CD14-positive monocyte (primary cell): ENCODE results near the gene SEC61G. TPM values are rescaled to one million over a fixed set of nuclear protein-coding genes. Genes with fewer than 3 reads are reported as not detected.

Source experiments
- DNase-seq, 3 donors: peaks; one replicate each; pipeline ENCODE4 v3.0.0-alpha.2; 2011 to 2022
- H2AFZ ChIP-seq: 2 replicates; pipeline ENCODE4 v1.6.0; 2012; ENCODE audit warnings: mild to moderate bottlenecking, low read depth, low read length, inconsistent platforms; ENCODE audit not compliant: insufficient read depth, poor library complexity, severe bottlenecking
- H3K27ac ChIP-seq, 2 donors: 1 replicate in 1 of 2; 2 replicates in 1 of 2; pipeline ENCODE4 v1.5.1; 2012 to 2013; ENCODE audit warnings: low read length in 2 of 2, control low read depth in 1 of 2, inconsistent platforms in 1 of 2, low read depth in 1 of 2, mild to moderate bottlenecking in 1 of 2
- H3K27me3 ChIP-seq, 2 donors: one replicate each; pipeline versions ENCODE4 v1.6.0 to v1.6.1; 2011 to 2013; ENCODE audit warnings: low read length in 2 of 2; ENCODE audit not compliant: control insufficient read depth in 2 of 2, insufficient read depth in 2 of 2
- H3K36me3 ChIP-seq, 2 donors: replicated peaks in 1 of 2; 1 replicate in 1 of 2; 2 replicates in 1 of 2; pipeline versions ENCODE4 v1.5.1 to v1.6.1; 2012 to 2013; ENCODE audit warnings: low read length in 2 of 2, control low read depth in 1 of 2, inconsistent platforms in 1 of 2, mild to moderate bottlenecking in 1 of 2; ENCODE audit not compliant: insufficient read depth in 2 of 2, control insufficient read depth in 1 of 2
- H3K4me1 ChIP-seq, 2 donors: 1 replicate in 1 of 2; 2 replicates in 1 of 2; pipeline versions ENCODE4 v1.5.1 to v1.6.1; 2012 to 2013; ENCODE audit warnings: low read length in 2 of 2, control low read depth in 1 of 2, inconsistent platforms in 1 of 2, mild to moderate bottlenecking in 1 of 2, moderate library complexity in 1 of 2; ENCODE audit not compliant: insufficient read depth in 2 of 2, control insufficient read depth in 1 of 2
- H3K4me2 ChIP-seq: replicated peaks from 2 replicates; pipeline ENCODE3; 2012; ENCODE audit warnings: low read length, moderate library complexity, mild to moderate bottlenecking; ENCODE audit not compliant: poor library complexity, severe bottlenecking; ENCODE audit errors: extremely low read depth
- H3K4me3 ChIP-seq, 3 experiments: fragments of 200-600 bp in 1 of 3; sonication (generic) in 1 of 3; replicated peaks in 1 of 3; 1 replicate in 2 of 3; 2 replicates in 1 of 3; pipeline ENCODE4 v1.5.1; 2011 to 2013; ENCODE audit warnings: low read length in 3 of 3, mild to moderate bottlenecking in 3 of 3, control low read depth in 2 of 3, low read depth in 2 of 3, inconsistent platforms in 1 of 3, moderate library complexity in 1 of 3
- H3K79me2 ChIP-seq: 2 replicates; pipeline ENCODE4 v1.6.0; 2012; ENCODE audit warnings: mild to moderate bottlenecking, control low read depth, inconsistent platforms, low read length, moderate library complexity; ENCODE audit not compliant: insufficient read depth
- H3K9ac ChIP-seq: 2 replicates; pipeline ENCODE4 v1.6.0; 2017; ENCODE audit warnings: low read length, mild to moderate bottlenecking; ENCODE audit not compliant: insufficient read depth, poor library complexity, severe bottlenecking
- H3K9me3 ChIP-seq, 2 donors: replicated peaks in 1 of 2; 1 replicate in 1 of 2; 2 replicates in 1 of 2; pipeline versions ENCODE4 v1.5.1 to v1.6.1; 2012 to 2013; ENCODE audit warnings: low read length in 2 of 2, control low read depth in 1 of 2; ENCODE audit not compliant: control insufficient read depth in 1 of 2, insufficient read depth in 1 of 2
- H4K20me1 ChIP-seq: 2 replicates; pipeline ENCODE4 v1.6.0; 2012; ENCODE audit warnings: mild to moderate bottlenecking, low read length, control low read depth, moderate library complexity; ENCODE audit not compliant: insufficient read depth
- H3K27ac Mint-ChIP-seq, 7 donors: one replicate each; pipeline ENCODE4 v1.8.0; 2020; ENCODE audit warnings: mild to moderate bottlenecking in 7 of 7, mixed read lengths in 7 of 7, moderate library complexity in 6 of 7, inconsistent platforms in 2 of 7
- H3K27me3 Mint-ChIP-seq, 3 donors: one replicate each; pipeline ENCODE4 v1.8.0; 2021 to 2022; ENCODE audit warnings: low read depth in 3 of 3, mild to moderate bottlenecking in 3 of 3, mixed read lengths in 3 of 3, moderate library complexity in 3 of 3, inconsistent platforms in 1 of 3
- H3K36me3 Mint-ChIP-seq, 2 donors: one replicate each; pipeline ENCODE4 v1.8.0; 2020; ENCODE audit warnings: mixed read lengths in 2 of 2, inconsistent platforms in 1 of 2, mild to moderate bottlenecking in 1 of 2
- H3K4me1 Mint-ChIP-seq: one replicate; pipeline ENCODE4 v1.8.0; 2020; ENCODE audit warnings: mild to moderate bottlenecking, mixed read lengths
- H3K4me3 Mint-ChIP-seq, 2 donors: one replicate each; pipeline ENCODE4 v1.8.0; 2020; ENCODE audit warnings: mild to moderate bottlenecking in 2 of 2, mixed read lengths in 2 of 2, moderate library complexity in 1 of 2
- H3K9me3 Mint-ChIP-seq, 7 donors: one replicate each; pipeline ENCODE4 v1.8.0; 2020 to 2022; ENCODE audit warnings: mixed read lengths in 7 of 7, mild to moderate bottlenecking in 6 of 7, moderate library complexity in 6 of 7, inconsistent platforms in 2 of 7
- WGBS: methylation state at CpG from one replicate; pipeline ENCODE4 v1.1.5; 2013; ENCODE audit warnings: missing lambda C conversion rate; ENCODE audit not compliant: insufficient coverage; 5-methylcytosine and 5-hydroxymethylcytosine counted together
- intact Hi-C, 2 donors: fragments of 100-400 bp; cut with micrococcal nuclease; formaldehyde crosslinking; loops; one replicate each; pipeline versions ENCODE4 v1.15.0 to v1.15.1; 2023
- polyA plus RNA-seq, 3 donors: library from polyadenylated mRNA; depleted of rRNA in 1 of 3; unstranded in 2 of 3; stranded (reverse) in 1 of 3; fragments of 300-500 nt in 2 of 3; fragments of >200 nt in 1 of 3; fragmentation: Illumina TruSeq in 2 of 3; gene quantifications; 1 replicate in 2 of 3; 2 replicates in 1 of 3; pipeline ENCODE4 v1.2.3, GENCODE V29; 2012 to 2021
- TF ChIP-seq, protein P1 (sequence below): fragments of 200-600 bp; IDR thresholded peaks from one replicate; pipeline ENCODE4 v1.8.0; 2022; ENCODE audit warnings: antibody characterized with exemption, mild to moderate bottlenecking

The SEC61G gene
- polyA plus RNA-seq, 3 donors = 200 to 221 (median 213) TPM

GRCh38 chr7:54729107-54729506 is 29.9 kb downstream of the SEC61G start:
- Histone ChIP-seq H3K4me2 (no peak overlapping the region), H2AFZ (no peak overlapping the region), H3K36me3 (no peaks in the 10 kb centered on the region), H3K27ac (no peak overlapping the region), H3K9me3 (peaks cover 0 to 5% of the 10 kb centered on the region in 2 donors), H3K27me3 (no peaks in the 10 kb centered on the region), H3K79me2 (no peaks in the 10 kb centered on the region), H3K9ac (no peak overlapping the region), H4K20me1 (no peaks in the 10 kb centered on the region), H3K4me3 (no peak overlapping the region), H3K4me1 (no peaks in the 10 kb centered on the region)
- H3K4me1 Mint-ChIP-seq = no peaks in the 10 kb centered on the region
- no peak overlapping the region for H3K4me3 Mint-ChIP-seq
- no peak for DNase-seq
- no peaks in the 10 kb centered on the region for H3K27me3 Mint-ChIP-seq
- no peaks in the 10 kb centered on the region for H3K36me3 Mint-ChIP-seq
- TF ChIP-seq, protein P1, sequence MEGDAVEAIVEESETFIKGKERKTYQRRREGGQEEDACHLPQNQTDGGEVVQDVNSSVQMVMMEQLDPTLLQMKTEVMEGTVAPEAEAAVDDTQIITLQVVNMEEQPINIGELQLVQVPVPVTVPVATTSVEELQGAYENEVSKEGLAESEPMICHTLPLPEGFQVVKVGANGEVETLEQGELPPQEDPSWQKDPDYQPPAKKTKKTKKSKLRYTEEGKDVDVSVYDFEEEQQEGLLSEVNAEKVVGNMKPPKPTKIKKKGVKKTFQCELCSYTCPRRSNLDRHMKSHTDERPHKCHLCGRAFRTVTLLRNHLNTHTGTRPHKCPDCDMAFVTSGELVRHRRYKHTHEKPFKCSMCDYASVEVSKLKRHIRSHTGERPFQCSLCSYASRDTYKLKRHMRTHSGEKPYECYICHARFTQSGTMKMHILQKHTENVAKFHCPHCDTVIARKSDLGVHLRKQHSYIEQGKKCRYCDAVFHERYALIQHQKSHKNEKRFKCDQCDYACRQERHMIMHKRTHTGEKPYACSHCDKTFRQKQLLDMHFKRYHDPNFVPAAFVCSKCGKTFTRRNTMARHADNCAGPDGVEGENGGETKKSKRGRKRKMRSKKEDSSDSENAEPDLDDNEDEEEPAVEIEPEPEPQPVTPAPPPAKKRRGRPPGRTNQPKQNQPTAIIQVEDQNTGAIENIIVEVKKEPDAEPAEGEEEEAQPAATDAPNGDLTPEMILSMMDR = no peak
- intact Hi-C loops = no loop called here
- WGBS = no CpG with 5 or more reads among the region's 1 CpG
- H3K27ac Mint-ChIP-seq = no peak overlapping the region
- peaks cover 0 to 7% (median 2%) of the 10 kb centered on the region in 7 donors for H3K9me3 Mint-ChIP-seq

DNA sequence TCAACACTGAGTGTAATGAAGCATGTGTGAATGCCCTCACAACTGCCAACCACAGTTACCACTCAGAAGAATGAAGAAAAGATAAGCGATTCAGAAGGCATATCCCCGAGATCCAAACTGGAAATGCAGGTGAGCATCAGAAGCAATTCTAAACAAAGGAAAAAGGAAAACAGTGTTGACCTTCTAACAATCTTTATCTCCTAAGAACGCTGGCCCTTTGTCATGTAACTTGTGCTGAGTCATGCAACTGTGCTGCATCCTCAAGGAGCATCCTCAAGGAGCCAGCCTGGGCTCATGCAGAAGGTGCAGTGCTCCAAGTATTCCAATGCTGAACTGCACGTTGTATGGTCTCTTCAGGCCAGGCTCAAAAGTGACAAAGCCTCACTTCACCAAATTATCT is 30.6 kb downstream of the SEC61G start:
- Mint-ChIP-seq H3K36me3 (no peaks in the 10 kb centered on the region), H3K27ac (no peak overlapping the region), H3K27me3 (no peaks in the 10 kb centered on the region), H3K4me3 (no peak overlapping the region), H3K4me1 (no peaks in the 10 kb centered on the region), H3K9me3 (peaks cover 0 to 7% (median under 1%) of the 10 kb centered on the region in 7 donors)
- H3K9ac ChIP-seq = no peak overlapping the region
- H3K36me3 ChIP-seq = no peaks in the 10 kb centered on the region
- H3K9me3 ChIP-seq = peaks cover 0 to 3% of the 10 kb centered on the region in 2 donors
- intact Hi-C loops = no loop called here
- H3K27ac ChIP-seq = no peak overlapping the region
- no peak for DNase-seq
- no peak overlapping the region for H3K4me2 ChIP-seq
- H3K27me3 ChIP-seq = no peaks in the 10 kb centered on the region
- no peak overlapping the region for H2AFZ ChIP-seq
- H3K4me3 ChIP-seq = no peak overlapping the region
- TF ChIP-seq, protein P1 = no peak
- no peaks in the 10 kb centered on the region for H3K79me2 ChIP-seq
- no peaks in the 10 kb centered on the region for H3K4me1 ChIP-seq
- WGBS = 59% methylated on average over 3 of the region's 4 CpGs
- H4K20me1 ChIP-seq = no peaks in the 10 kb centered on the region
